ENCODE data around the gene TCERG1L.

DNA sequence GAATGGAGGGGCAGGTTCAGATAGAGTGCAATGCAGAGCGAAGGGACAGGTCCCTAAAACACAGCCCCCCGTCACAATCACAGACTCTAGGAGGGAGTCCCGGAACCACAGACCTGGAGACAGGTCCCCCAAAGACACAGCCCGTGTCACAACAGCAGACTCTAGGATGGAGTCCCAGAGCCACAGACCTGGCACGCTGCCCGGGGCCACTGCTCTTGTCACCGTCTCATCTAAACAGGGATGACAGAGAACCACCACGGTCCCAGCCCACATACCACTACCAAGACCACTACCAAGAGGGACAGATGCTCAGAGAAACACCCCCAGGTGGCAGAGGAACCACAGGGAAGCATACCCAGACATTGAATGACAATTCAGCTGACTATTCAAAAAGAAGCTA lies 183.9 kb downstream of the TCERG1L start:
- TF ChIP-seq, protein P1, sequence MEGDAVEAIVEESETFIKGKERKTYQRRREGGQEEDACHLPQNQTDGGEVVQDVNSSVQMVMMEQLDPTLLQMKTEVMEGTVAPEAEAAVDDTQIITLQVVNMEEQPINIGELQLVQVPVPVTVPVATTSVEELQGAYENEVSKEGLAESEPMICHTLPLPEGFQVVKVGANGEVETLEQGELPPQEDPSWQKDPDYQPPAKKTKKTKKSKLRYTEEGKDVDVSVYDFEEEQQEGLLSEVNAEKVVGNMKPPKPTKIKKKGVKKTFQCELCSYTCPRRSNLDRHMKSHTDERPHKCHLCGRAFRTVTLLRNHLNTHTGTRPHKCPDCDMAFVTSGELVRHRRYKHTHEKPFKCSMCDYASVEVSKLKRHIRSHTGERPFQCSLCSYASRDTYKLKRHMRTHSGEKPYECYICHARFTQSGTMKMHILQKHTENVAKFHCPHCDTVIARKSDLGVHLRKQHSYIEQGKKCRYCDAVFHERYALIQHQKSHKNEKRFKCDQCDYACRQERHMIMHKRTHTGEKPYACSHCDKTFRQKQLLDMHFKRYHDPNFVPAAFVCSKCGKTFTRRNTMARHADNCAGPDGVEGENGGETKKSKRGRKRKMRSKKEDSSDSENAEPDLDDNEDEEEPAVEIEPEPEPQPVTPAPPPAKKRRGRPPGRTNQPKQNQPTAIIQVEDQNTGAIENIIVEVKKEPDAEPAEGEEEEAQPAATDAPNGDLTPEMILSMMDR (conservative IDR thresholded peaks at IDR 0.05) = no peak
- no peak for TF ChIP-seq EZH2 (IDR thresholded peaks at IDR 0.05; ENCODE audit: low read depth)

Data from PC-9 (cell line).